Skeletal muscle tissue (tissue), 4 donors: Measurements from ENCODE around the gene TFB2M. TPM values are rescaled to one million over a fixed set of nuclear protein-coding genes. Genes with fewer than 3 reads are reported as not detected.

Source experiments
- H3K27ac ChIP-seq: one replicate; pipeline ENCODE4 v1.7.0; 2013; ENCODE audit warnings: mild to moderate bottlenecking, low read depth, low read length, inconsistent platforms
- H3K27me3 ChIP-seq, 3 donors: one replicate each; pipeline ENCODE4 v1.7.0; 2013; ENCODE audit warnings: low read length in 3 of 3; ENCODE audit not compliant: control insufficient read depth in 3 of 3, insufficient read depth in 3 of 3
- H3K36me3 ChIP-seq, 3 donors: one replicate each; pipeline ENCODE4 v1.7.0; 2013; ENCODE audit warnings: low read length in 3 of 3; ENCODE audit not compliant: control insufficient read depth in 3 of 3, insufficient read depth in 3 of 3
- H3K4me1 ChIP-seq, 3 donors: one replicate each; pipeline ENCODE4 v1.7.0; 2013; ENCODE audit warnings: low read length in 3 of 3, mild to moderate bottlenecking in 3 of 3; ENCODE audit not compliant: control insufficient read depth in 3 of 3, insufficient read depth in 3 of 3
- H3K4me3 ChIP-seq, 3 donors: one replicate each; pipeline ENCODE4 v1.7.0; 2013; ENCODE audit warnings: low read length in 3 of 3
- H3K9ac ChIP-seq, 3 donors: one replicate each; pipeline ENCODE4 v1.7.0; 2013; ENCODE audit warnings: low read length in 3 of 3, mild to moderate bottlenecking in 3 of 3, moderate library complexity in 2 of 3, low read depth in 1 of 3
- H3K9me3 ChIP-seq, 3 donors: one replicate each; pipeline ENCODE4 v1.7.0; 2013; ENCODE audit warnings: low read length in 3 of 3; ENCODE audit not compliant: control insufficient read depth in 3 of 3
- total RNA-seq: library from RNA; depleted of rRNA; stranded (reverse); fragments of >200 nt; gene quantifications from one replicate; pipeline ENCODE4 v1.2.3, GENCODE V29; 2014
- donor health status: Osteomylitis.

The TFB2M gene
- total RNA-seq, 1 donor from 2014 or later = 21.4 TPM

DNA sequence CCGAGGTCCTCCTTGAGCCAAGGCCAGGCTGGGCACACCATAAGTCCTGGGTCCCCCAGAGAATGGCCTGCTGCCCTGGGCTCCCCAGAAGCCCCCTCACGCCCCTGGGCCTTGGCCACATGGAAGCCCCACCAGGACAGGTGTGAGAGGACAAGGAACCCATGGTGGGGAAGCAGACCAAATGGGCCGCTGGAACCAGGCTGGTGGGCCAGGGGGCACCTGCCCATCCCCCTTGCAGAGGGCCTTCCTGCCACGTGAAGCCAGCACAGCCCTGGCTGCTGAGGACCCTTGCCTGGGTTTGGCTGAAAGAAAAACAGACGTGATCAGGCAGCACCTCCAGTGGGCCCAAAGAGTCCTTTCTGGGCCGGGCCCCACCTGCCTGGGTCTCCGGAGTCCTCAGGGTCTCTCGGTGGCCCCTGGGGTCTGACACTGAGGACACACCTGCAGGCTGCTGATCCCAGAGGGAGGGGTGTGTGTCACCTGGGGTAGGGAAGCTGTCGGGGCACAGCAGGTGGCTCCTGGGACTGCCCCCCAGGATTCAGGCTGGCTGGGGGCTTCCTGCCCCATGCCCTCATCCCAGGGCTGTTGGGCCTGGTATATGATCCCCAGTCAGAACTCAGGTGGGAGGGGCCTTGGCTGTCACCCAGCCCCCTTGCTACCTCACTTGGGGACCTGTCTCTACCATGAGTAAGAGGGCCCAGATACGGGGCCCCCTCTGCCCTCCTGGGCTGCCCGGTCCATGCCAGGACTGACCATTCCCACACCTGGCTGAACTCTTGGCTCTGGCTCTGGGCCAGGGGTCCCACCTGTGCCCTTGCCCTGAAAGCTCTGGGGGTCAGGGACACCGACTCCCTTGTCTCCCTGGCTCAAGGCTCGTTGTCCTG, 55.7 kb downstream of the TFB2M start:
- Histone ChIP-seq H3K9me3 (peaks cover 0 to 6% (median 0%) of the 10 kb centered on the region in 3 donors), H3K36me3 (no peaks in the 10 kb centered on the region), H3K4me1 (peaks cover 7 to 11% (median 8%) of the 10 kb centered on the region in 3 donors), H3K27ac (no peak overlapping the region), H3K4me3 (no peak overlapping the region), H3K9ac (no peak overlapping the region), H3K27me3 (no peaks in the 10 kb centered on the region)

DNA sequence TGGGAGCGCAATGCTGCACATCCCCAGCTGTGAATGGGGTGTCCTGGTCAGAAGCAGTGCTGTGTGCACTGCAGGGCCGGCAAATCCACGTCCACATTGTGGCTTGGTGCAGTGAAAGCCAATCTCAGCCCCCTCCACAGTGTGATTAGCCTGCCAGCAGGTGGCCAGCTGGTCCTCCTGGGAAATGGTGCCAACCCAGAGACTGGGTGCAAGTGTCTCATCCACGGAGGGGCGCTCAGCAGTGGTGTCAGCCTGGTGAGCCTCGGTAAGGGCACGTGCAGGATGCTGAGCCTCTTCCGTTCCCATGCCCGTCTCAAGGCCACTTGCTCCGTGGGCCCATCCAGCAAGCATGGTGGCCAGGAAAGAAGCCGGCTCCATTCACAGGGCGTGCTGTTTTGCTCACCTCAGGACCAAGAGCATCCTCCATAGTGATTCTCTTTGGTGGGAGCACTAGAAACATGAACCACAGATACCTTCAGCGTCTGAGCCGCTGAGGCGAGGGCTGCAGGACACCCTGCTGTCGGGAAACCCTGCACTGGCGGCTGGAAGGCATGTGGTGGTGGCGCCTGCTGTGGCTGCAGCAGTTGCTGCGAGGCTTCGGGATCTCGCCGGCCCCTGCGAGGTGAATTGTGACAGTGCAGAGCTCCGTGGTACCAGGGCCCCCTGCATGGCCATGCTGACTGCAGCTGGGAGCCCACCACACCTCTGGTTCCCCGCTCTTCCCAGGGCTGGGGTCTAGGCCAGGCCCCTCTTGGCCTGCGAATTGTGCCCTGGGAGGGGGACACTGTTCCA, 57.0 kb downstream of the TFB2M start:
- Histone ChIP-seq H3K4me3 (no peak overlapping the region), H3K9me3 (no peaks in the 10 kb centered on the region), H3K36me3 (no peaks in the 10 kb centered on the region), H3K4me1 (peaks cover 7 to 11% (median 8%) of the 10 kb centered on the region in 3 donors), H3K27me3 (no peaks in the 10 kb centered on the region), H3K27ac (no peak overlapping the region), H3K9ac (no peak overlapping the region)

DNA sequence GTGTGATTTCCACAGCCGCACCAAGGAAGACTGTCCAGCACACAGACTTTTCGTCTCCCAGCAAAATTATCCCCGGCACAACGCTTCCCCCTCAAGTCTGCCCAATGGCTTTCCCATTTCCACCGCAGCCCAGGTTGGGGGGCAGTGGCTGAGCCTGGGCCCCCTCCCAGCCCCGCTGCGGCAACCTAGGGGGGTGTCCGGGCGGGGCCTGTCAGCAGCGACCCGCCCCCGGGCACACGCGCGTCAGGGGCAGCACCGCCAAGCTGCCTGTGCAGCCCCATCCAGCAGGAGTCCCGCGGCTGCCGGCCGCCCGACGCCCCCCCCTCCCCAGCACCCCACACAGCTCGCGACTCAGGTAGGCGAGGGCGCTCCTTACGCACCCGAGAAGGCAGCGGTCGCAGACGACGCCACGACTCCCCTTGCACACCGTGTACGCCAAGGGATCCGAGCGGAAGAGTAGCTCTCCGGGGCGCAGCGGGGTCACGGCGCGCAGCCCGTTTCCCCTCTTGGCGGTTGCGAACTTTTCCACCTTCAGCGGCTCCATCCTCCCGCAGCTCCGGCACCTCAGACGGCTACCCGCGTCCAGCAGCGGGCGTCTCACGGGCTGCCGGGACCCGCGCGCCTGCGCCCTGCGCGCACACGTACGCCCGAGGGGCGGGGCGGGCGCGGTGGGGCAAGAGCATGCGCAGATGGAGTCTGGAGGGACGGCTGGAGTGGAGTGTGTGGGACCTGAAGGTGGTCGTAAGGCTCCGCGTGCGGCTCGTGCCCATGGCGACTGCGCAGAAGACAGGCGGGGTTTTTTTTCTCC, 59.2 kb downstream of the TFB2M start, which contains the start of gene SMYD3:
SMYD3 (minus strand) TSS at position 606 of the 808 bp plus-strand sequence.
- H3K9me3 ChIP-seq = no peaks in the 10 kb centered on the region
- no peaks in the 10 kb centered on the region for H3K36me3 ChIP-seq
- peak within 1 kb of the TSS; percentile 74 to 86 (median 77) for H3K9ac ChIP-seq
- no peaks in the 10 kb centered on the region for H3K27me3 ChIP-seq
- peak within 1 kb of the TSS; percentile 94 to 96 (median 94) for H3K4me3 ChIP-seq
- no peak within 1 kb of the TSS for H3K27ac ChIP-seq
- H3K4me1 ChIP-seq = peaks cover 7 to 11% (median 8%) of the 10 kb centered on the region in 3 donors

DNA sequence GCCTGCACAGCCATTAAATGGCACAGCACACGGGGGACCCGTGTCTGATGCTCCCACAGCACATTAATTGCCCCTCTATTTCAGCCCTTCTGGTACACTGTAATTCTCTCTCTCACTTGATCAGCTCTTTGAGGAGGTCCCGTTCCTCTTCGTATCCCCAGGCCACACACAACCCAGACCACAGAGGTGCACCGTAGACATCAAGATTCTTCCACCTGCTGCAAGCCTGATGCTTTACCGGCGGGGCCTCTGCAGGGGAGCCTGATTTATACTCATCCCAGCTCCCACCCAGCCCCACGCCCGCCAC, 59.7 kb downstream of the TFB2M start:
- Histone ChIP-seq H3K9me3 (no peaks in the 10 kb centered on the region), H3K4me1 (peaks cover 7 to 11% (median 8%) of the 10 kb centered on the region in 3 donors), H3K27me3 (no peaks in the 10 kb centered on the region), H3K27ac (no peak overlapping the region), H3K36me3 (no peaks in the 10 kb centered on the region), H3K4me3 (peak overlapping the region; percentile 94 to 96 (median 94)), H3K9ac (peak overlapping the region; percentile 1 to 77 (median 74))

DNA sequence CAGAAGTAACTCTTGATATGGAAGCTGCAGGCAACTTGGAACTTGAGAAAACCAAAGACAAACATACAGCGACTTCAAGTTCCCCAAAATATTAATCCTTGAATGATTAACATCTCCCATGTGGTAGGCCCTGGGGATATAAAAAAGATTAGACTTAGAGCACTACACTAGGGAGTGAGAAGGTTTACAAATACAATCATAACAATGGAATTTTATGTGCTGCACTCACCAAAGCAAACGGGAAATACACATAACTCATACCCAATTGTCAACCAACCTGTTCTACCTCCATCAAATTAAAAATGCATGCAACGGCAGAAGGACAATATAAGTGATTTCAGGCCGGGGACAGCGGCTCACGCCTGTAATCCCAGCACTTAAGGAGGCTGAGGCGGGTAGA, 62.7 kb downstream of the TFB2M start:
- H3K27ac ChIP-seq = no peak overlapping the region
- peaks cover 7 to 11% (median 8%) of the 10 kb centered on the region in 3 donors for H3K4me1 ChIP-seq
- H3K36me3 ChIP-seq = no peaks in the 10 kb centered on the region
- H3K27me3 ChIP-seq = no peaks in the 10 kb centered on the region
- H3K4me3 ChIP-seq = no peak overlapping the region
- no peaks in the 10 kb centered on the region for H3K9me3 ChIP-seq
- H3K9ac ChIP-seq = no peak overlapping the region

DNA sequence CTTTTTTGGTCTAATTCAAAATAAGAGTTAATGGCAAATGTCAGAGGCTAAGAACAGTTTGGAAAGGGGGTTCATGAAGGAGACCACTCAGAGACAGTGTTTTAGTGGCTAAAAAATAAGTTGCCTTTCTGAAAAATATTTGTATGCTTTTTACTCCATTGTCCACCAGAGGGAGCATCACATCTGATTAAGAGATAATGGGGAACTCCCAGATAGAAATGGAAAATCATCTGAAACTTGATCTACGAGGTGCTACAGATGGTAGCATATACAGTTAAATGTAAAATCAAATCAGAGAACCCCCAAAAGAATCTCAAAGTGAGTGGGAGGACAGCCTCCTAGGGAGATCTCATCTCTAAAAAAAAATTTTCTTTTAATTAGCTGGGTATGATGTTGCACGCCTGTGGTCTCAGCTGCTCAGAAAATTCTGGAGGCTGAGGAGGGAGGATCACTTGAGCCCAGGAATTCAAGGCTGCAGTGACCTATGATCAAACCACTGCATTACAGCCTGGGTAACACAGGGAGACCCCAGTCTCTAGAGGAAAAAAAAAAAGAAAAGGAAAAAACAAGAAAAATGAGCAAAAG, 68.6 kb downstream of the TFB2M start:
- Histone ChIP-seq H3K4me3 (no peak overlapping the region), H3K27ac (no peak overlapping the region), H3K36me3 (no peaks in the 10 kb centered on the region), H3K9me3 (no peaks in the 10 kb centered on the region), H3K27me3 (no peaks in the 10 kb centered on the region), H3K4me1 (peaks cover 0 to 1% (median 1%) of the 10 kb centered on the region in 3 donors), H3K9ac (no peak overlapping the region)

- no peaks in the 10 kb centered on the region for H3K9me3 ChIP-seq
- H3K4me3 ChIP-seq = no peak overlapping the region
Observed at GRCh38 chr1:246492611-246493245, 73.3 kb downstream of the TFB2M start.

GRCh38 chr1:246491551-246492053, 74.5 kb downstream of the TFB2M start:
- H3K27me3 ChIP-seq = no peaks in the 10 kb centered on the region

More at GRCh38 chr1:246492611-246493245, 73.3 kb downstream of the TFB2M start:
- Histone ChIP-seq H3K36me3 (no peaks in the 10 kb centered on the region), H3K27ac (no peak overlapping the region), H3K4me1 (peaks cover 0 to 4% (median 3%) of the 10 kb centered on the region in 3 donors), H3K27me3 (no peaks in the 10 kb centered on the region), H3K9ac (no peak overlapping the region)

More at GRCh38 chr1:246491551-246492053, 74.5 kb downstream of the TFB2M start:
- H3K36me3 ChIP-seq = no peaks in the 10 kb centered on the region
- H3K9ac ChIP-seq = no peak overlapping the region
- H3K4me3 ChIP-seq = no peak overlapping the region
- no peak overlapping the region for H3K27ac ChIP-seq
- no peaks in the 10 kb centered on the region for H3K9me3 ChIP-seq
- H3K4me1 ChIP-seq = peaks cover 0 to 4% (median 3%) of the 10 kb centered on the region in 3 donors
